H1 (cell line): ENCODE measurements around the gene SIAH3. TPM values are rescaled to one million over a fixed set of nuclear protein-coding genes. Genes with fewer than 3 reads are reported as not detected.

ENCODE experiments used
- CTCF ChIA-PET: fragments of 300-600 bp; sonication (Branson Sonifier 250); formaldehyde crosslinking; loops from one replicate; lab custom pipeline; 2021; ENCODE audit not compliant: partially characterized antibody; lab: Charles Lee
- POLR2A ChIA-PET: fragments of 300-600 bp; sonication (Branson Sonifier 250); formaldehyde crosslinking; loops from one replicate; lab custom pipeline; 2021; ENCODE audit warnings: inconsistent platforms; ENCODE audit not compliant: partially characterized antibody; lab: Charles Lee
- DNase-seq, 2 experiments: peaks; one replicate each; pipeline versions ENCODE4 v3.0.0 to v3.0.0-alpha.2; 2010 to 2022; ENCODE audit warnings: low spot score in 2 of 2, low read depth in 1 of 2, mixed read lengths in 1 of 2
- FAIRE-seq: peaks from 2 replicates; lab custom pipeline; 2011; peaks lifted over from hg19 to GRCh38; lab: Jason Lieb, UNC
- H2AFZ ChIP-seq: 2 replicates; pipeline ENCODE4 v1.8.1; 2012; ENCODE audit warnings: low read length, inconsistent platforms
- H2AK5ac ChIP-seq: 2 replicates; pipeline ENCODE4 v1.6.1; 2013; ENCODE audit warnings: low read depth, low read length
- H2BK120ac ChIP-seq: replicated peaks from 2 replicates; pipeline ENCODE3; 2013; ENCODE audit warnings: low read depth, low read length, inconsistent platforms
- H2BK12ac ChIP-seq: 2 replicates; pipeline ENCODE4 v1.6.1; 2013; ENCODE audit warnings: low read depth, low read length
- H2BK15ac ChIP-seq: 2 replicates; pipeline ENCODE4 v1.6.1; 2013; ENCODE audit warnings: low read length
- H2BK20ac ChIP-seq: 2 replicates; pipeline ENCODE4 v1.6.1; 2013; ENCODE audit warnings: low read length
- H2BK5ac ChIP-seq: 2 replicates; pipeline ENCODE4 v1.6.1; 2013; ENCODE audit warnings: low read depth, low read length
- H3K14ac ChIP-seq: 2 replicates; pipeline ENCODE4 v1.6.1; 2013; ENCODE audit warnings: inconsistent platforms; ENCODE audit not compliant: insufficient read length
- H3K18ac ChIP-seq: 2 replicates; pipeline ENCODE4 v1.6.1; 2013; ENCODE audit warnings: low read length; ENCODE audit errors: extremely low read depth
- H3K23ac ChIP-seq: 2 replicates; pipeline ENCODE4 v1.6.1; 2013; ENCODE audit warnings: inconsistent platforms; ENCODE audit not compliant: insufficient read length
- H3K23me2 ChIP-seq: 2 replicates; pipeline ENCODE4 v1.6.1; 2013; ENCODE audit warnings: low read depth, low read length
- H3K27ac ChIP-seq: 2 replicates; pipeline ENCODE4 v1.6.1; 2011; ENCODE audit warnings: low read depth, low read length, inconsistent platforms
- H3K27me3 ChIP-seq, 4 experiments: replicated peaks in 1 of 4; 1 replicate in 1 of 4; 2 replicates in 3 of 4; pipeline versions ENCODE4 v1.6.1 to v1.8.1; 2011 to 2013; ENCODE audit warnings: low read length in 3 of 4, mild to moderate bottlenecking in 3 of 4, inconsistent platforms in 2 of 4, mixed read lengths in 2 of 4, moderate library complexity in 1 of 4; ENCODE audit not compliant: control insufficient read depth in 3 of 4, insufficient read depth in 3 of 4; ENCODE audit errors: extremely low read depth in 1 of 4
- H3K36me3 ChIP-seq, 4 experiments: 2 replicates each; pipeline versions ENCODE4 v1.6.1 to v1.8.1; 2011 to 2013; ENCODE audit warnings: mild to moderate bottlenecking in 4 of 4, low read length in 3 of 4, moderate library complexity in 2 of 4, control low read depth in 1 of 4, inconsistent platforms in 1 of 4; ENCODE audit not compliant: insufficient read depth in 4 of 4, control insufficient read depth in 2 of 4
- H3K4ac ChIP-seq: replicated peaks from 2 replicates; pipeline ENCODE3; 2013; ENCODE audit warnings: low read length, low read depth, mixed read lengths, inconsistent platforms; ENCODE audit not compliant: insufficient read length
- H3K4me1 ChIP-seq, 4 experiments: replicated peaks in 1 of 4; 1 replicate in 1 of 4; 2 replicates in 3 of 4; pipeline versions ENCODE4 v1.6.1 to v1.8.1; 2011 to 2013; ENCODE audit warnings: low read length in 3 of 4, inconsistent platforms in 2 of 4, mixed read lengths in 1 of 4; ENCODE audit not compliant: insufficient read depth in 4 of 4, control insufficient read depth in 3 of 4
- H3K4me2 ChIP-seq, 2 experiments: 2 replicates each; pipeline versions ENCODE4 v1.6.1 to v1.8.1; 2011 to 2013; ENCODE audit warnings: low read depth in 2 of 2, low read length in 2 of 2, control low read depth in 1 of 2, inconsistent platforms in 1 of 2, mild to moderate bottlenecking in 1 of 2; ENCODE audit not compliant: insufficient read depth in 1 of 2
- H3K4me3 ChIP-seq, 4 experiments: fragments of 200-600, 300-600 bp in 1 of 4; sonication (generic), shearing (Covaris generic), sonication (Bioruptor Twin) in 1 of 4; 2 replicates each; pipeline versions ENCODE4 v1.5.1 to v1.8.1; 2011 to 2016; ENCODE audit warnings: low read length in 4 of 4, low read depth in 3 of 4, control low read depth in 2 of 4, inconsistent platforms in 2 of 4, mild to moderate bottlenecking in 2 of 4, mixed read lengths in 1 of 4, moderate library complexity in 1 of 4; ENCODE audit not compliant: insufficient read depth in 2 of 4; ENCODE audit errors: extremely low read depth in 1 of 4
- H3K56ac ChIP-seq: replicated peaks from 2 replicates; pipeline ENCODE3; 2013; ENCODE audit warnings: low read depth, mild to moderate bottlenecking, mixed read lengths, low read length, inconsistent platforms; ENCODE audit not compliant: insufficient read length
- H3K79me1 ChIP-seq: 2 replicates; pipeline ENCODE4 v1.6.1; 2013; ENCODE audit warnings: low read depth, low read length, control low read depth
- H3K79me2 ChIP-seq, 2 experiments: 2 replicates each; pipeline versions ENCODE4 v1.6.1 to v1.8.1; 2012 to 2013; ENCODE audit warnings: low read length in 2 of 2, mild to moderate bottlenecking in 2 of 2, inconsistent platforms in 1 of 2; ENCODE audit not compliant: insufficient read depth in 2 of 2, control insufficient read depth in 1 of 2
- H3K9ac ChIP-seq, 4 experiments: replicated peaks in 1 of 4; 1 replicate in 1 of 4; 2 replicates in 3 of 4; pipeline versions ENCODE4 v1.6.1 to v1.8.1; 2011 to 2013; ENCODE audit warnings: low read depth in 3 of 4, low read length in 3 of 4, control low read depth in 2 of 4, mild to moderate bottlenecking in 2 of 4, moderate library complexity in 2 of 4, inconsistent platforms in 1 of 4; ENCODE audit errors: extremely low read depth in 1 of 4
- H3K9me3 ChIP-seq, 2 experiments: 2 replicates each; pipeline versions ENCODE4 v1.6.1 to v1.8.1; 2012 to 2013; ENCODE audit warnings: mild to moderate bottlenecking in 2 of 2, moderate library complexity in 2 of 2, control low read depth in 1 of 2, inconsistent platforms in 1 of 2, low read depth in 1 of 2, low read length in 1 of 2, mixed read lengths in 1 of 2; ENCODE audit not compliant: insufficient read depth in 2 of 2
- H4K20me1 ChIP-seq, 2 experiments: replicated peaks in 1 of 2; 2 replicates each; pipeline versions ENCODE3 to v1.8.1; 2011 to 2013; ENCODE audit warnings: inconsistent platforms in 2 of 2, low read length in 2 of 2, mild to moderate bottlenecking in 1 of 2; ENCODE audit not compliant: insufficient read depth in 2 of 2, control insufficient read depth in 1 of 2
- H4K5ac ChIP-seq: 2 replicates; pipeline ENCODE4 v1.6.1; 2013; ENCODE audit warnings: low read length, low read depth, mixed read lengths, inconsistent platforms; ENCODE audit not compliant: insufficient read length
- H4K8ac ChIP-seq: 2 replicates; pipeline ENCODE4 v1.8.0; 2013; ENCODE audit warnings: mild to moderate bottlenecking, moderate library complexity, low read length, inconsistent platforms; ENCODE audit not compliant: insufficient read depth; ENCODE audit errors: extremely low read depth
- H4K91ac ChIP-seq: replicated peaks from 2 replicates; pipeline ENCODE3; 2013; ENCODE audit warnings: low read length, mixed read lengths, inconsistent platforms; ENCODE audit not compliant: insufficient read length
- BCL11A ChIP-seq, 2 experiments: IDR thresholded peaks; one replicate each; pipeline ENCODE4 v1.6.1; 2011; ENCODE audit warnings: low read depth in 2 of 2, low read length in 2 of 2, mild to moderate bottlenecking in 2 of 2
- CTBP2 ChIP-seq: IDR thresholded peaks from 2 replicates; pipeline ENCODE4 v1.7.0; 2011; ENCODE audit warnings: borderline replicate concordance, mild to moderate bottlenecking, moderate library complexity, mixed read lengths, low read length; ENCODE audit not compliant: insufficient read depth, insufficient read length
- JUN ChIP-seq: IDR thresholded peaks from 2 replicates; pipeline ENCODE4 v1.6.1; 2011; ENCODE audit warnings: low read depth, mild to moderate bottlenecking, improper control_type of control experiment, low read length
- KDM5A ChIP-seq: fragments of 200-600 bp; IDR thresholded peaks from 2 replicates; pipeline ENCODE4 v1.7.1; 2012; ENCODE audit warnings: mild to moderate bottlenecking, low read length, inconsistent platforms, mixed read lengths
- NRF1 ChIP-seq: IDR thresholded peaks from 2 replicates; pipeline ENCODE4 v1.6.1; 2011; ENCODE audit warnings: mild to moderate bottlenecking, low read depth, low read length, improper control_type of control experiment
- SP1 ChIP-seq: IDR thresholded peaks from 2 replicates; pipeline ENCODE4 v1.6.1; 2011; ENCODE audit warnings: low read depth, low read length
- SUZ12 ChIP-seq: fragments of 200-600 bp; sonication (generic); IDR thresholded peaks from 2 replicates; pipeline ENCODE4 v1.6.1; 2012; ENCODE audit warnings: mild to moderate bottlenecking, inconsistent platforms, low read length, moderate library complexity, mixed read lengths
- TBP ChIP-seq: IDR thresholded peaks from 2 replicates; pipeline ENCODE4 v1.6.1; 2011; ENCODE audit warnings: low read depth, low read length, improper control_type of control experiment
- TCF12 ChIP-seq: IDR thresholded peaks from 2 replicates; pipeline ENCODE4 v1.6.1; 2011; ENCODE audit warnings: low read depth, mild to moderate bottlenecking, low read length
- TEAD4 ChIP-seq: IDR thresholded peaks from 2 replicates; pipeline ENCODE4 v1.6.1; 2012; ENCODE audit warnings: low read depth, low read length, inconsistent platforms, mixed read lengths
- ZNF274 ChIP-seq: IDR thresholded peaks from 2 replicates; pipeline ENCODE4 v1.7.0; 2012; ENCODE audit warnings: low read length, borderline replicate concordance; ENCODE audit errors: extremely low read depth
- WGBS, 2 experiments: shearing (Covaris generic) in 1 of 2; methylation state at CpG; one replicate each; pipeline versions ENCODE4 v1.1.6 to v1.1.7; 2013 to 2015; ENCODE audit warnings: low lambda C conversion rate in 2 of 2, mixed read lengths in 2 of 2, inconsistent platforms in 1 of 2, low coverage in 1 of 2, missing lambda C conversion rate in 1 of 2; ENCODE audit not compliant: insufficient replicate concordance in 2 of 2, insufficient coverage in 1 of 2, insufficient read length in 1 of 2; ENCODE audit errors: extremely low coverage in 1 of 2, missing lambda C conversion rate in 1 of 2; 5-methylcytosine and 5-hydroxymethylcytosine counted together
- polyA plus RNA-seq, 7 experiments: library from polyadenylated mRNA; depleted of rRNA in 3 of 7; stranded (reverse) in 5 of 7; unstranded in 2 of 7; fragments of >200 nt in 5 of 7; fragments of 200-250 nt in 2 of 7; gene quantifications; 1 replicate in 5 of 7; 2 replicates in 1 of 7; 4 replicates in 1 of 7; pipeline versions ENCODE4 v1.2.1 to v1.2.3, GENCODE V29; 2011 to 2013; ENCODE audit warnings: missing spikeins in 2 of 7, mixed read lengths in 2 of 7
- total RNA-seq: library from RNA; stranded (reverse); fragmentation: NEBNext Ultra II Directional; extraction: Animal tissue kit (Norgen Biotek cat#: 25700); gene quantifications from 2 replicates; pipeline ENCODE4 v1.2.1, GENCODE V29; 2021
- TF ChIP-seq, protein P1 (sequence below), 3 experiments: IDR thresholded peaks; 1 replicate in 2 of 3; 2 replicates in 1 of 3; pipeline versions ENCODE4 v1.5.1 to v1.6.1; 2011; ENCODE audit warnings: low read length in 3 of 3, mild to moderate bottlenecking in 3 of 3, inconsistent platforms in 2 of 3, low read depth in 1 of 3, moderate library complexity in 1 of 3; ENCODE audit not compliant: insufficient read depth in 1 of 3; ENCODE audit errors: control extremely low read depth in 1 of 3

Gene SIAH3
- total and polyA plus RNA-seq, 2 of the 8 experiments (the other 6 are each of a cell fraction or from before 2014, with no cell fraction given): 0.15 to 0.17 TPM

DNA sequence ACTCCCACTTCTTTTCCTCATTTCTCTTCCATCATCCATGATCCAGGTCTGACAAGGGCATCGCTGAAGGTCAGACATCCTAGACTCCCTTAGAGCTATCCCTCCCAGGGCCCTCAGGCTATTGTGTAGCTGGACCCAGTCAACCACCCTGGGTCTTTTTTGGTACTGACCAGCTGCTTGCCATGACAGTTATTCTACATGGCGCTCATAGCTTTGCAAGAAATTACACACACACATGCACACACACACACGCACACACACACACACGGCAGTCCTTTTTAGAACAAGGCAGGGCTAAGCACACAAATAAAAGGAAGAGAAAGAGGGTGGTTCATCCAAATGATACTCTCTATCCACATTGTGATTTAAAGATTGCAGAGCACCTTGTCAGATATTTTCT, 18.3 kb downstream of the SIAH3 start:
- Histone ChIP-seq H4K5ac (no peak overlapping the region), H3K4me3 (no peak overlapping the region), H3K23ac (no peak overlapping the region), H3K79me2 (no peaks in the 10 kb centered on the region; a peak in 1 of 4 replicates), H3K23me2 (no peaks in the 10 kb centered on the region; the same call in 1 of the 2 replicates), H2AK5ac (no peak overlapping the region), H3K79me1 (no peaks in the 10 kb centered on the region), H4K8ac (no peak overlapping the region; the same call in 1 of the 2 replicates), H3K18ac (no peak overlapping the region), H2AFZ (no peak overlapping the region), H3K14ac (no peak overlapping the region), H3K9ac (no peak overlapping the region), H3K36me3 (no peaks in the 10 kb centered on the region), H2BK5ac (no peak overlapping the region), H2BK12ac (no peak overlapping the region), H3K56ac (no peak overlapping the region), H4K91ac (no peak overlapping the region), H4K20me1 (no peaks in the 10 kb centered on the region), H2BK20ac (no peak overlapping the region), H3K4me2 (no peak overlapping the region), H3K27me3 (no peaks in the 10 kb centered on the region), H2BK15ac (no peak overlapping the region), H3K27ac (no peak overlapping the region), H3K4me1 (peaks cover 1 to 11% (median 6%) of the 10 kb centered on the region in 4 experiments; a peak in 5 of 7 replicates), H3K9me3 (no peaks in the 10 kb centered on the region), H3K4ac (no peak overlapping the region), H2BK120ac (no peak overlapping the region)
- WGBS, 2 experiments: 98% methylated on average over 4 of the region's 4 CpGs; no CpG with 5 or more reads in 1 of the 2 experiments
- POLR2A ChIA-PET: no interaction called here
- DNase-seq (peak in 1 of 2 experiments; percentile 20), FAIRE-seq (no peak)
- CTCF ChIA-PET: interaction anchor here (0.7 to 3.3 kb wide), 5 partner anchors 9 to 95 kb away, joined by 3 to 11 read pairs (median 4); no protein-coding TSS in a partner anchor
- TF ChIP-seq TCF12 (no peak), NRF1 (no peak), KDM5A (no peak), TBP (no peak), TEAD4 (no peak), ZNF274 (no peak), SUZ12 (no peak), CTBP2 (no peak), BCL11A (IDR thresholded peaks at IDR 0.05; ENCODE audit: low read depth in 2 of 2, low read length in 2 of 2) (no peak), JUN (no peak), SP1 (no peak)
- TF ChIP-seq, protein P1, sequence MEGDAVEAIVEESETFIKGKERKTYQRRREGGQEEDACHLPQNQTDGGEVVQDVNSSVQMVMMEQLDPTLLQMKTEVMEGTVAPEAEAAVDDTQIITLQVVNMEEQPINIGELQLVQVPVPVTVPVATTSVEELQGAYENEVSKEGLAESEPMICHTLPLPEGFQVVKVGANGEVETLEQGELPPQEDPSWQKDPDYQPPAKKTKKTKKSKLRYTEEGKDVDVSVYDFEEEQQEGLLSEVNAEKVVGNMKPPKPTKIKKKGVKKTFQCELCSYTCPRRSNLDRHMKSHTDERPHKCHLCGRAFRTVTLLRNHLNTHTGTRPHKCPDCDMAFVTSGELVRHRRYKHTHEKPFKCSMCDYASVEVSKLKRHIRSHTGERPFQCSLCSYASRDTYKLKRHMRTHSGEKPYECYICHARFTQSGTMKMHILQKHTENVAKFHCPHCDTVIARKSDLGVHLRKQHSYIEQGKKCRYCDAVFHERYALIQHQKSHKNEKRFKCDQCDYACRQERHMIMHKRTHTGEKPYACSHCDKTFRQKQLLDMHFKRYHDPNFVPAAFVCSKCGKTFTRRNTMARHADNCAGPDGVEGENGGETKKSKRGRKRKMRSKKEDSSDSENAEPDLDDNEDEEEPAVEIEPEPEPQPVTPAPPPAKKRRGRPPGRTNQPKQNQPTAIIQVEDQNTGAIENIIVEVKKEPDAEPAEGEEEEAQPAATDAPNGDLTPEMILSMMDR (IDR thresholded peaks at IDR 0.05; ENCODE audit: control extremely low read depth in 1 of 3, insufficient read depth in 1 of 3, low read depth in 1 of 3, low read length in 3 of 3): no peak
